HS-27A (cell line): ENCODE measurements around the gene IPO5.
"Not testable (repeated sequence)": the region's sequence is repeated elsewhere in the genome, so short reads cannot be mapped to it uniquely, and the experiment has no call there.

Experiments
- DNase-seq: peaks from one replicate; pipeline ENCODE4 v3.0.0-alpha.2; 2012; ENCODE audit warnings: low read depth, missing footprints

Gene IPO5

GRCh38 chr13:98014766-98015165 lies 61.3 kb downstream of the IPO5 start:
- peak; percentile 15 for DNase-seq

- DNase-seq, result no peak
Measured at GRCh38 chr13:98018293-98018692, 64.8 kb downstream of the IPO5 start.

- DNase-seq, result no peak
Measured at GRCh38 chr13:98019186-98019585, 65.7 kb downstream of the IPO5 start.

GRCh38 chr13:98020271-98020670 lies 66.8 kb downstream of the IPO5 start:
- DNase-seq, result no peak

GRCh38 chr13:98022210-98022609 lies 68.7 kb downstream of the IPO5 start:
- no peak for DNase-seq

- DNase-seq, result no peak
Measured at GRCh38 chr13:98025480-98026025, 72.1 kb downstream of the IPO5 start.

- no peak for DNase-seq
Measured at GRCh38 chr13:98026457-98026857, 73.0 kb downstream of the IPO5 start.

- DNase-seq, result no peak
Measured at GRCh38 chr13:98032168-98032567, 78.7 kb downstream of the IPO5 start.

- DNase-seq, result no peak
Measured at GRCh38 chr13:98033277-98034247, 80.1 kb downstream of the IPO5 start.

- no peak for DNase-seq
Measured at GRCh38 chr13:98035373-98035772, 81.9 kb downstream of the IPO5 start.

- not testable (repeated sequence) for DNase-seq
Measured at GRCh38 chr13:98036564-98037302, 83.3 kb downstream of the IPO5 start.

GRCh38 chr13:98039261-98039660 lies 85.8 kb downstream of the IPO5 start:
- no peak for DNase-seq

GRCh38 chr13:98039964-98040363 lies 86.5 kb downstream of the IPO5 start:
- DNase-seq, result no peak

GRCh38 chr13:98041081-98041820 lies 87.8 kb downstream of the IPO5 start:
- DNase-seq, result no peak

- no peak for DNase-seq
Measured at GRCh38 chr13:98044301-98044700, 90.8 kb downstream of the IPO5 start.

GRCh38 chr13:98047785-98048184 lies 94.3 kb downstream of the IPO5 start:
- not testable (repeated sequence) for DNase-seq

GRCh38 chr13:98048265-98048664 lies 94.8 kb downstream of the IPO5 start:
- no peak for DNase-seq

- DNase-seq, result peak; percentile 11
Measured at GRCh38 chr13:98050041-98050466, 96.6 kb downstream of the IPO5 start.

GRCh38 chr13:98052412-98052811 lies 98.9 kb downstream of the IPO5 start:
- no peak for DNase-seq

- no peak for DNase-seq
Measured at GRCh38 chr13:98054301-98054700, 100.8 kb downstream of the IPO5 start.

GRCh38 chr13:98055623-98056022 lies 102.1 kb downstream of the IPO5 start:
- no peak for DNase-seq

- no peak for DNase-seq
Measured at GRCh38 chr13:98056839-98057410, 103.5 kb downstream of the IPO5 start.
